Stimulated activated CD8-positive, alpha-beta memory T cell treated with anti-CD3 and anti-CD28 coated beads, Interleukin-7, amount 100 ng/mL, for 24 hours (primary cell): Measurements from ENCODE around the gene UNC93B1.

Experiments used
- DNase-seq: peaks from one replicate; pipeline ENCODE4 v3.0.0-alpha.2; 2020; ENCODE audit warnings: low read depth

UNC93B1 gene

DNA sequence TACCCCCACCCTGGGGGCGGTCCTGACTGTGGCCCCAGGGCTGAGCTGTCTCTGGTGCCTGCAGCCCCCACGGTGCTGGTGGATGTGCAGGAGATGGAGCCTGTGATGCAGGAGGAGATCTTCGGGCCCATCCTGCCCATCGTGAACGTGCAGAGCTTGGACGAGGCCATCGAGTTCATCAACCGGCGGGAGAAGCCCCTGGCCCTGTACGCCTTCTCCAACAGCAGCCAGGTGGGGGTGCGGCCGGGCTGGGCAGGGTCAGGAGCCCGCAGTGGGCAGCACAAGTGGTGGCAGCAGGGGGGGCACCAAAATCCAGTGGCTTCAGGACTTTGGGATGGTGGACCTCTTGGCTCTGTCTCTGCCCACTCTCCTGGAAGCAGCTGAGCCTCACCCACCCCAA, 18.6 kb upstream of the UNC93B1 start:
- no peak for DNase-seq

DNA sequence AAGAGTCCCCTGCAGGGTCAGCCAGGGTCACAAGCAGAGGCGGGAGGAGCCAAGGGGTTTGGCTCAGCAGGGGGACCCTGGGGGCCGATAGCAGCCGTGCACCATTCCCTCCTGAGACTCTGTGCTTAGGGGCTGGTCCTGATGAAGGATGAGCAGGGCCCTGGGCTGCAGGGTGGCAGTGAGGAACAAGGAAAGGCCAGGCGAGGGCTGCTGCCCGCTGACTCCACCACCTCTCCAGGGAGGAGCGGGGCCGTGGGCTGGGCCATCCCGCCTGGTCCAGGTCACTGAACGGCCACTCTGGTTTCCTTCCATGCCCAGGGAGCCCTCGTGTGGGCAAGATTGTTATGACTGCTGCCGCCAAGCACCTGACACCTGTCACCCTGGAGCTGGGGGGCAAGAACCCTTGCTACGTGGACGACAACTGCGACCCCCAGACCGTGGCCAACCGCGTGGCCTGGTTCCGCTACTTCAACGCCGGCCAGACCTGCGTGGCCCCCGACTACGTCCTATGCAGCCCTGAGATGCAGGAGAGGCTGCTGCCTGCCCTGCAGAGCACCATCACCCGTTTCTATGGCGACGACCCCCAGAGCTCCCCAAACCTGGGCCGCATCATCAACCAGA, 17.4 kb upstream of the UNC93B1 start:
- DNase-seq = no peak

DNA sequence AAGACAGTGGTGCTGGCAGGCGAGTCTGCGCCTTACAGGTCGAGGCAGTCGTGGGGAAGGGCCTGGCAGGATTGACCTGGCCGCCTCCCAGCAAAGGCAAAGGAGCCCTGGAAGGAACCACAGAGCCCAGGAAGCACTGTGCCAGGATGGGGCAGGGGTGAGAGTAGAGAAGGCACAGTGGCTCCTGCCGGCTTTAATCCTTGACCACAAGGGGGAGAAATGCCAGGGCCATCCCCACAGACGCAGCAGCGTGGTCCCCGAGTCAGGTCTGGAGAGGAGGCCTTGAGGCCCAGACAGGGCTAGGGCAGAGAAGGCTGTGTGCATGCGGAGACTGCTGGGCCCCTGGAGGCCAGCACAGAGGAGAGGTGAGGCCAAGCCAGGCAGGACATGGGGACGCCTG, 16.7 kb upstream of the UNC93B1 start:
- DNase-seq = no peak

DNA sequence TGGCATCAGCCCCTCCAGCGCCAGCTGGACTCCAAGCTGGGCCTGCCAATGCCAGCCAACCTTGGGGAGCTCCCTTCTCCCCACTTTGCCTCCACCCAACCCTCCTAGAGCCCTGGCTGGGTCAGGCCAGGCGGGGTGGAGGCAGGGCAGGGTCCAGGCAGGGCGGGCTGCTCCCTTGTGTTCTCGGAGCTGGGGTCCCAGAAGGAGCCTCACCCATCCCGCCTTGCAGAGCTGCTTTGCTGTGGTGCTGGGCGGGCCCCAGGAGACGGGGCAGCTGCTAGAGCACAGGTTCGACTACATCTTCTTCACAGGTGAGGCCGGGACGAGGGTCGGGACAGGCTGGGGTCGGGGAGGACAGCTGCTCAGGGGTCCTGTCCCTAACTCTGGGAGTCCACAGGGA, 15.6 kb upstream of the UNC93B1 start:
- no peak for DNase-seq

DNA sequence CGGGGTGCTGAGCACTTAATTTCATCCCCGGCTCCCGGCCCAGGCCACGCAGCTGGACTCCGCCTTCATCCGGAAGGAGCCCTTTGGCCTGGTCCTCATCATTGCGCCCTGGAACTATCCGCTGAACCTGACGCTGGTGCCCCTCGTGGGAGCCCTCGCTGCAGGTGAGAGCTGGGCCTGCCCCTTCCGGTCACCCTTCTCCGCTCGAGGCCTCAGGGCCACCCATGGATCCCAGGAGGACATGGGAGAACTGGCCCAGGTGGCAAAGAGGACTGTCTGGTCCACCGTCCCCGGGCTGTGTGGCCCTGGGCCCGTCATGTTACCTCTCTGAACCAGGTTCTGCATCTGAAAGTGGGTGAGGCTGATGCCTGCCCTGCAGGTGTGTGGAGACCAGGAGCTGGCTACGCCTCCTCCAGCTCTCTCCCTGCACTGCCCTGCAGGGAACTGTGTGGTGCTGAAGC, 14.9 kb upstream of the UNC93B1 start:
- no peak for DNase-seq

DNA sequence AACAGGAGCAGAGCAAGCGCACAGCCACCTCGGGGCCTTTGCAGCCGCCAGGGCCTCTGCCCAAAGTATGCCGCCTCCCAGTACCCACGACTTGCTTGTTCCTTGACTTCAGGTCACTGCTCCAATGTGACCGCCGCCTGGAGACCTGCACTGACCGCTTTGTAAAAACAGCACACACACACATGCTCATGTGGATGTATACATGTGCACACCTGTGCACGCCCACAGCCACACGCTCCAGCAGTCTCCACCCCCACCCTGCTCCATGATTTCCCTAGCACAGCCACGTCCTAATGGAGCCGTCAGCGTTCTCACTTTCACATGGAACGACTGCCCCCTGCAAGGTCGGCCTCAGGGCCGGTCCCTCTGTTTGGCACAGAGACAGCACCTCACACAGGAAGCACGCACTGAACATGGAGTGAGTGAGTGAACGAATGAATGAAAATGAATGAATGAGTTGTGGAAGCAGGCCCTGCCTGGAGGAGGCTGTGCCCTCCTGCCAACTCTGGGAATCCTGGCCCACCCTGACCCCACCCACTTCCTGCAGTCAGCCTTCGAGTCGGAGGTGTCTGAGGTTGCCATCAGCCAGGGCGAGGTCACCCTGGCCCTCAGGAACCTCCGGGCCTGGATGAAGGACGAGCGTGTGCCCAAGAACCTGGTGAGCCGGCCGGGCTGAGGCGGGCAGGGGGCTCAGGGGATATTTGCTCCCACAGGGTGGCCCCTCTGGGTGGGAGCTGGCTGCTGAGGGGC, 14.3 kb upstream of the UNC93B1 start:
- DNase-seq = no peak

DNA sequence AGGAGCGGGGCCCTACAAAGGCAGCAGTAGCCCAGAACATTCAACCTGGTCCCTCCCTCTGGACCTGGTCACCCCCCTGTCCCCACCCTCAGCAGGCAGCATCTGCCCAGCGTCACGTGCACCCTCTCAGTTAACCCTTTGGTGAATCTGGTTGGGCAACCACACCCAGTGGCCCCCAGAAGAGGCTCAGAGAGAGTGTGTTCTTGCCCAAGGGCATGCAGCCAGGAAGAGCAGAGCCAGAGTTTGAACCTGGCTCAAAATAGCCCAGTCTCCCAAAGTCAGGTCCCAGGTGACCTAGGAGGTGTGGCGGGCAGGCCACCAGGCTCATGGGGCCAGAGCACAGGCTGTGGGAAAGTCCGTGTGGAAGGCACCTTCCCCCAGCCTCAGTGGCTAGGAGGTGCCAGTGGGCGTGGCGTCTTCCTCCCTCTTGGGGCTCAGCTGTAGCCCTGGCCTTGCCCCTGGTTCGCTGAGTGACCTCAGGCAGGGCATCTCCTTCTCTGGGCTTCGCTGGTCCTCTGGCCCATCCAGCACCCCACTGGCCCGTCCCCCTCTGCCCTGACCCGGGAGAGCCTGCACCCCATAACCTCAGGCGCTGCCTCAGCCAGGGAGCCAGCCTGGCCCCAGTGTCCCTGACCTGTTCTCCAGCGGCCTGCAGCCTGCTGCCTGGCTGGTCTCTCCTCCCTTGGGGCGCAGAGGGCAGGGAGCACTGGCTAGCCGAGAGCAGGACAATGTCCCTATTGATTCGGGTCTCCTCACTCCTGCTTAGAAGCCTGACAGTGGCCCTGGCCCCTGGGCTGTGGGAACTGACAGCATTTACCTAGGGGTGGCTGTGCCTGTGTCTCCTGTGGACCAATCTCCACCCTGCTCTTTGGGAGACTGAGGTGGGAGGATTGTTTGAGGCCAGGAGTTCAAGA, 13.3 kb upstream of the UNC93B1 start:
- no peak for DNase-seq

DNA sequence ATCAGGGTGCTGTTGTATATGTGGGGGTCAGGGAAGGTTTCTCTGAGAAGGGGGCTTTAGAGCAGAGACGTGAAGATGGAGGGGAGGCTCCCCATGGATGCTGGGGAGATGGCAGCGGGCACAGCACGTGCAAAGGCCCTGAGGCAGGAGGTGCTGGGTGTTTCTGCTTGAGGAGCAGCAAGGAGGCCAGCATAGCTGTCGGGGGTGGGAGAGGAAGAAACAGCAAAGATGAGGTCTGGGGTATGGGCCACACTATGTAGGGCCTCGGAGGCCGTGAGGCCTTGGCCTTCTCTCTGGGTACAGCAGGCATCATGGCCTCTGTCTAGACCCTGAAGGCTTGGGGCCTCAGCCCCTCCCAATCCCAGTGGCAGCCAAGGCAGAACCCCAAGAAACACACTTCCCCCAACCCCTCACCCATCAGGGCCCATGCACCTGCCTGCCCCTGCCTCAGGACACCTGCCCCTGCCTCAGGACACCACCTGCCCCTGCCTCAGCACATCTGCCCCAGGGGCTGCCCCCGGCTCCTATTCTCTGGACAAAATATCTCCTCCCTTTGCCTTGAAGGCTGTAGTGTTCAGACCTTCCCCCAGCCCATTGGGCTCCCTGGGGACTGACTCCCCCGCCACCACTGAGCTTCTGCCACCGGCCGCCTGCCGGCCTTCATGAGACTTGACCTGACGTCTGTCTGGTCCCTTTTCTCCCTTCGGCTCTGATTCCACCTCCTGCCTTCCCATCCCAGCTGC, 12.4 kb upstream of the UNC93B1 start:
- no peak for DNase-seq

DNA sequence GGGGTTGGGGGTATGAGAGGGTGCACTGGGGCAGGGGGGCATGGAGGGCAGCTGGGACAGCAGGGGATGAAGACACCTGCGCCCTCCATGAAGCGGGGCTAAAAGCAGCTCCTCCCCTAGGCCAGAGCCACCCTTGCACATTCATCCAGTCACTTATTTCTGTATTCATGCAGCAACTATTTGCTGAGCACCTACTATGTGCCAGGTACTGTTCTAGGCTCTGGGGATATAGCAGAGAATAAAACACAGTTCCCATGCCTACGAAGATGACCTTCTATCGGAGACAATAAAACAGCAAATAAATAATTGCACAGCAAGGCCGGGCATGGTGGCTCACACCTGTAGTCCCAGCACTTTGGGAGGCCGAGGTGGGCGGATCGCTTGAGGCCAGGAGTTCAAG, 11.6 kb upstream of the UNC93B1 start:
- DNase-seq = no peak

DNA sequence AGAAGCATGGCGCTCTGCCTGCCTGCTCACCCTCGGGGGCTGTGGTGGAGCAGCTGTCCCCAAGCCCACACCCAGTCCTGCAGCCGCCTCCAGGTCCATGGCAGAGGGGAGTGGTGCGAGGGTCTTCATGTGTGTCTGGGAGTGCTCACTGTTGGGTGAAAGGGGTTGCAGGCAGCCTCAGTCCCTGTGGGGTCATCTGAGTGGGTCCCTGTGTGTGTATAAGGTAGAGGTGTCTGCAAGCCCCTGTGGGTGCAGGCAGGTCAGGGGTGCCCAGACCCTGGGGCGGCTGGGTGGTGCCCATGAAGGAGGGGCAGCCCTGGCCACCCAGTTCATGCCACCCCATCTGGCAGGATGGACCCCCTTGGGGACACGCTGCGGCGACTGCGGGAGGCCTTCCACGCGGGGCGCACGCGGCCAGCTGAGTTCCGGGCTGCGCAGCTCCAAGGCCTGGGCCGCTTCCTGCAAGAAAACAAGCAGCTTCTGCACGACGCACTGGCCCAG, 11.1 kb upstream of the UNC93B1 start:
- DNase-seq = no peak

DNA sequence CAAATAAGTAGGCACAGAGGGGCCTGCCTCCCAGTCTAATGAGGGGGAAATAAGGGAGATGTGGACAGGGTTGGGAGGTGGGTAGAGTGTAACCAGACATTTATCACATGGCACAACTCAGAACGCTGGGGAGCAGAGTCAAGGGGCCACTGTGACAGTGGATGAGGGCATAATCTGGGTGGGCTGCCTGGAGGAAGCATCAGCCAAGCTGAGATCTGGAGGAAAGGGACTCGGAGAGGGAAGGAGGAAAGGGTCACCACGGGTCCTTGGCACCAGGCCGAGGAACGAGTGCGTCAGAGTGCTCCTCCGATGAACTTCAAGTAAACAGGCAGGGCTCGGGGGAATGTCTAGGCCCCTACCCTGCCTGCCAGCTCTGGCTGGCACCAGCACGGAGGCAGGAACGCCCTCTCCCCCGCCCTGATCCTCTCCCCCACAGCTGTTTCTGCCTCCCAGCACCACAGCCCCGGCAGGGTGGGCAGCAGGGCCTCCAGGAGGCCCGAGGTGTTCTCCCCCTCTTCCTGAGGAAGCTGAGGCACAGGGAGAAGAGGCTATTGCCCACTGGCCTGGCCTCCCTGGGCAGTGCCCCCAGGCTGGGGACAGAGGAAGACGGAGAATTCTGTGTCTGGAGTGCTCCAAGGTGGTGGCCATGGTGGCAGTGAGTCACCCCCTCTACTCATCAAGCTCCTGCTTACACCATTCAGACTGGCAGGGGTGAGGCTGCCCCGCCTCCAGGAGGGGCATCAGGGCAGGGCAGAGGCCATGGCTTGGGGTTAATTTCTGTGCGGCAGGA, 10.5 kb upstream of the UNC93B1 start:
- no peak for DNase-seq

DNA sequence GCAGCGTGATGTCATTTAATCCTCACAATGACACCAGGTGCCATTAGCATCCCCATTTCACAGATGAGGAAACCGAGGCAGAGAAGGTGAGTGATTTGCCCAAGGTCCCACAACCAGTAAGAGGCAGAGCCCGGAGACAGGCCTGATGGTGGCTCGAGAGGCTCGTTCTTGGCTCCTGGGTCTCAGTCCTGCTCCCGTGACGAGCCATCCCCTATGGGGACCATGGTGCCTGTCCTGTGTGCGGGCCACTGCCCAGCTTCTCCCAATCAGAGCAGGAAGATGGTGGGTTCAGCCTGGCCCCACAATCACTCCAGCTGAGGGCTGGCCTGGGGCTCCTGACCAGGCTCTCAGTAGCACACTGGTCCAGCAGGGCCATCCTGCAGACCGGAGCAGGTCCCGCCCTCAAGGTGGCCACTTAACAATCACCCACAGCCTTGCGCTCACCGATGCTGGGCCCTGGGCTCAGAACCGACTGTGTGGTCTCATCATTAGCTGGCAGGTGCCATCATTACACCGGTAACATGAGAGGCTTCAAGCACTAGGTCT, 9.8 kb upstream of the UNC93B1 start:
- no peak for DNase-seq

DNA sequence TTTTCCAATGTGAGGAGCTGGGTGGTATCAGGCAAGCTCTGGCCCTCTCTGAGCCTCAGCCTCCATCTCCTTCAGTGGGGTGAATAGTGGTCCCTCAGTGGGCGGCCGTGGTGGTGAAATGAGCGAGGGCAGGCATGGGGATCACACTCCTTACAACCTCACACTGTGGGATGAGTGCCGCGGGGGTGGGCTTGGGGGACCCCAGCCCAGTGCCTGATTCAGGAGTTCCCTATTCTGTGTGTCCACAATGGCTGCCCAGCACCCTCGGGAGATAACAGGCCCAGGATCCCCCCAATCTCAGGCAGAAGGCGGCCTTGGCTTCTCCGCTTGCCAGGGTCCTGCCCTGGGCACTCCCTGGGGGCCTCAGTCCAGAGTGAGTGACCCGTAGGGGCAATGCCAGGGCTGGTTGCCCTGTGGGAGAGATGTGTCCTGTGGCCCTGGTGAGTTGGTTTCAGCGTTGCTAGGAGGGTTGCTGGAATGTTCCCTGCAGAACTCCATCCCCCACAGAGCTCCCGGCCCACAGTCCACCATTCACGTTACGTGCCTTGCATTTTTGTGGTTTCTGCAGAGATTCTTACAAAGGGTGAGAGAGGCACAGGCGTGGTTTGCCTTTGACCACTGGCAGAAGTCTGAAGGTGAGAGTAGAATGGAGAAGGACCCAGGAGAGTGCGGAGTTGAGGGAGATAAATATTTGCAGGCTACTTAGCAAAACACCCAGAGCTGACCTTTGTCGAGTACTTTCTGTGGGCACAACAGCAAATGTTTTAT, 9.1 kb upstream of the UNC93B1 start:
- no peak for DNase-seq

DNA sequence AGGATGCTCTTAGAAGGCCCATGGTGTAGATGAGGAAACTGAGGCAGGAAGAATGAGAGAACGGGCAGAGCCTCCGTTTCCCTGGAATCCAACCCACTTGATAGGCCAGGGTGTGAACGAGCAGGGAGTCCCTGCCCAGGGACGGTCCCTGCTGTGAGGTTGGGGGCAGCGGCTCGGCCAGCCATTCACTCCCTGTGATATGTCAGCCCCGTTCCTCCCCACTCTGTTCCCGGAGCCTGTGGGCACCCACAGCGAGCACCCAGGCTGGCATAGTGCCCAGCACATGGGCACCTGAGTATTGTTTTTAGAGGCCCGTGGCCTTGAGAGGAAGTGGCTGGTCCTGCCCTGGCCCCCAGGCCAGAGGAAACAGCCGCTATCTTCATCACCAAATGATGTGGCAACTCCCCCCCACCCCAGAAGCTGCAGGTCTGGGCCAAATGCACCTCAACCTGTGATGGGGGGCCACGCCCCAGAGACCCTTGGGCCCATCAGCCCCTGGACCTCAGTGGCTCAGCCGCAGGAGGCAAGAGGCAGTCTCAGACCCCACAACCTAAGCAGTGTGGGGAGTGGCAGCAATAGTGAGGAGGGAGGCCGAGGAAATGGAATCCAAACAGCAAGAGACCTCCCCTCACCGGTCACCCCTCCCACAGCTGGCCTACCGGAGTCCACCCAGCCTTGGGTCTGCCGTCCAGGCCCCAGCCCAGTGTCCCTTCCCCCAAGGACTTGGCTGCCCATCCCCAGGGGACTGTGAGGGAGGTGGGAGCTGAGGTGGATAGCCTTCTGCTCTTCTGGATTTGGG, 8.3 kb upstream of the UNC93B1 start:
- no peak for DNase-seq

DNA sequence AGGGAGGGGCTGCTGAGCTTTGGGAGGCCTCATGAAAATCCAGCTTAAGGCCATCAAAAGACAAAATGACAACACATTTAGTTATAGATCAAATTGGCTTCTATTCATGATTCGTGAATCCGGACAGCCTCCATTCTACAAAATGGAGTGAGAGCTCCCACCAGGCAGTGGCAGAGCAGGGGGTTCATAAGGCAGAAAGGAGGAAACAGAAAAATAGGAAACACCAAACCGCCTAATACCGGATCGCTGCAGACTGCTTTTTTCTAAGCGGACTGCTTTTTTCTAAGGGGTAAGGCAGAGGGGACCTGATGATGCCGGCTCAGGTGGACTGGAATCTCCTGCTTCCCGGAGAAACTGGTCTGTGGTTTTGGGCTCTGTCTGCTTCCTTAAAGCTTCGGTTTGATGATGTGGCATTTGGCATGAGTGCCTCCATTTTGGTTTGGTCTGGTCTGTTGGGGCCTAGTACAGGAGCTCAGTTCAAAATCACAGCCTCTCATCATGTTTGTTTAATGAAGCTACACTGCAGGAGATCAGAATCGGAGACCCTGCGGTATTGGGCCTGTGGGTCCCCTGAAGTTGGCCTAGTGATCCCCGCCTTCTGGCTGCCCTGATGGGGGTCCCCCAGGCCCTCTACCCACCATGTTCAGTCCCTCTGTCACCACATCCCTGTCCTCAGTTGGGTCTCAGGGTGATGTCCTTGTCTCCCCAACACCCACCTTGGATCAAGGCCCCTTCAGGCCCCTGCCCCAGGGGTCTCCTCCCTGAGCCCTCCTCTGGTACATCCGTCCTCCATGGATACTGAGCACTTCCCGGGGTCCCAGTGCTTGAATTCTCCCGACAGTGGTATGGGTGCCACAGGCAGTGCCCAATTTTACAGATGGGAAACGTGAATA, 7.4 kb upstream of the UNC93B1 start:
- DNase-seq = no peak

DNA sequence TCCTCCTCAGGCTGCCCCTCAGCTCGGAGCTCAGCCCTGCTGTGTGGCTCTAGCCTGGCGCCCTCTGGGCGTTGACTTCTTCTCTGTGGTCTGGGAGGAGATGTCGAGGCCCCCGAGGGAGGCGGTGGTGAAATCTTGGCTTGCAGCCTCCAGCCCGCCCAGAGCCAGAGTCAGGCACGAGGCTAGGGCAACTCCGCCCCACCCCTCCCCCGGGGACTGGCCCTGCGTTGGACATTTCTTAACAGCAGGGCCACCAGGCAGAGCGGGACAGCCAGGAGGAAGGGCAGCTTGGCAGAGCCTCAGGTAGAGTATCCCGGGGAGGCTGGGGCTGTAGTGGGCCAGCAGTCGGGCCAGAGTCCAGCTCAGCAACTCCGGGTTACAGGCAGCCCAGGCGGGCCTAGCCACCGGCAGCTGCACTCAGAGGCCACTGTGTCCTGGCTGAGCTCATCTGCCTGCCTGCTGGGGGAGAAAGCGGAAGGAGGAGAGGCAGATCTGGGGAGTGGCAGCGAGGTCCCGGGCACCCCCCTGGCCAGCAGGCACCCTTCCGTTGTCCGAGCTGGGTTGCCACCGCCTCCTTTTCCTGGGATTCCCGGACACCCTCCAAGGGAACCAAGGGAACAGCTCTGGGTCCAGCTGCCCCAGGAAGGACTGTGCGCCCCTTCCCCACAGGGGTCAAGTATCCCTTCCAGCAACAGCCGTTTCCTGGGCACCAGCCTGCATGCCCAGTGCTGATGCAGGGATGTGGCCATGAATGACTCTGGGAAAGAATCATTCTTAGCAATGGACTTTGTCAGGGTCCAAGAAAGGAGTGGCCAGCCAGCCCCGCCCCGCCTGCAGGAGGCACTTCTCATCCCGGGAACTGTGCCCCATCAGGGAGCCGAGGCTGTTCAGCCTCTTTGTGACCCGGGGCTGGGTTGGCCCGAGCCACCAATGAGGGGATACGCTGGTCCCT, 6.5 kb upstream of the UNC93B1 start, which contains the start of gene ALDH3B1:
Gene ALDH3B1, plus strand, starts transcription at position 238 of the 952 bp plus-strand sequence. CDS start 4,971 bp downstream, outside the sequence.
- DNase-seq = no peak
